Esophagus squamous epithelium (tissue), 5 donors: ENCODE measurements around the gene OR10AD1. TPM values are rescaled to one million over a fixed set of nuclear protein-coding genes. Genes with fewer than 3 reads are reported as not detected.

ENCODE experiments used
- DNase-seq: peaks from one replicate; lab custom pipeline; 2025; lab: John Stamatoyannopoulos, UW
- H3K27ac ChIP-seq, 4 donors: fragments of 200-600 bp; sonication (generic); one replicate each; pipeline ENCODE4 v1.5.1; 2016 to 2019; ENCODE audit warnings: mild to moderate bottlenecking in 1 of 4
- H3K27me3 ChIP-seq, 4 donors: fragments of 200-600 bp; sonication (generic); 1 replicate in 3 of 4; 2 replicates in 1 of 4; pipeline versions ENCODE4 v1.5.1 to v1.6.0; 2017 to 2021; ENCODE audit warnings: antibody characterized with exemption in 1 of 4
- H3K36me3 ChIP-seq, 3 donors: fragments of 200-600 bp; sonication (generic); one replicate each; pipeline ENCODE4 v1.5.1; 2016 to 2019
- H3K4me1 ChIP-seq, 3 donors: fragments of 200-600 bp; sonication (generic); one replicate each; pipeline ENCODE4 v1.5.1; 2017 to 2019
- H3K4me3 ChIP-seq, 4 donors: fragments of 200-600 bp; sonication (generic); 1 replicate in 3 of 4; 2 replicates in 1 of 4; pipeline ENCODE4 v1.5.1; 2016 to 2019; ENCODE audit warnings: mild to moderate bottlenecking in 2 of 4, moderate library complexity in 1 of 4
- H3K9me3 ChIP-seq, 3 donors: fragments of 200-600 bp; sonication (generic); one replicate each; pipeline ENCODE4 v1.5.1; 2016 to 2019
- POLR2A ChIP-seq, 4 donors: fragments of 450-650 bp; IDR thresholded peaks; one replicate each; pipeline ENCODE4 v1.6.1; 2017; ENCODE audit warnings: antibody characterized with exemption in 4 of 4, mild to moderate bottlenecking in 4 of 4, moderate library complexity in 3 of 4
- WGBS, 2 donors: methylation state at CpG; one replicate each; pipeline ENCODE4 v1.1.5; 2018; 5-methylcytosine and 5-hydroxymethylcytosine counted together
- intact Hi-C: fragments of 100-400 bp; cut with DNase I; formaldehyde crosslinking; loops from one replicate; pipeline ENCODE4 v1.15.0; 2022
- total RNA-seq, 4 donors: library from RNA; depleted of rRNA; stranded (reverse); fragments of >200 nt; gene quantifications; one replicate each; pipeline ENCODE4 v1.1.0, GENCODE V29; 2016
- TF ChIP-seq, protein P1 (sequence below), 6 experiments: fragments of 450-650 bp in 4 of 6; fragments of 200-600 bp in 2 of 6; sonication (generic) in 2 of 6; IDR thresholded peaks; one replicate each; pipeline ENCODE4 v1.5.1; 2016 to 2019; ENCODE audit warnings: antibody characterized with exemption in 6 of 6, mild to moderate bottlenecking in 4 of 6, moderate library complexity in 4 of 6
- donor health status: DM: yes; HTN: yes; CAD: no.

Gene OR10AD1
- total RNA-seq, 4 donors from 2014 or later, result not detected

DNA sequence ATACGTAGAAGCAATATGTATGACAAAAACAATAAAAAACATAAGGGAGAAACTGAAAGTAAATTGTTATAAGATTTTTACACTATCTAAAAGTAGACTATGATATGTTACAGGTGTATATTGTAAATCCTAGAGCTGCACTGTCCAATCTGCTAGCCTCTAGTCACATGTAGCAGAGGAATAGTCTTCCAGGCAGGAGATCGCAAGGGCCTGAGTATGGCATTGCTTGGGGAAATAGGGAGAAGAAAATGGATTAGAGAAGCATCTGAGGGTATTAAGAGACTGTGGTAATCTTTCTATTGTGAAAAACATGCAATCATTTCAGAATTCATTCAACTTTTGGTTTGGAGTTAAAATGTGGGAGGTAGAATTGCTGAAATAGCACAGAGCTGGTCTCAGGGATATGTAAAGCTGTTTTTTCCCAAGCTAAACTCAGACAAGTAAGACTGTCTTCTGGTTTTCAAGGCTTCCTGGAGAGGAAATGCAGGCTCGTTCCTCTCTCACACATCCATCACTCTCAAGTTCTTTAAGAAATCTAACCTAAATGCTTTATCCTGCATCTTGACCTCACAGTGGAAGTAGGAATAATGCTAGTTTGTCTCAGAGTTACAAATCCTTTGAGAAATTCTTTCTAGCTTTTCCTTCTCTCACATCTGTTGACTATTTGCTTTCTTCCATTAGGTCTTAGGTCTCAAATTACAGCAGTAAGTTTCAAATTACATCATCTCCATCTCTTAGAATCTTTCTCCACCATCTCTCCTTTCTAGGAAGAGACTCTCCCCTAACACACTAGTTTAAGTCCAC is 27.3 kb downstream of the OR10AD1 start:
- no peaks in the 10 kb centered on the region for H3K9me3 ChIP-seq
- no peaks in the 10 kb centered on the region for H3K36me3 ChIP-seq
- TF ChIP-seq, protein P1, sequence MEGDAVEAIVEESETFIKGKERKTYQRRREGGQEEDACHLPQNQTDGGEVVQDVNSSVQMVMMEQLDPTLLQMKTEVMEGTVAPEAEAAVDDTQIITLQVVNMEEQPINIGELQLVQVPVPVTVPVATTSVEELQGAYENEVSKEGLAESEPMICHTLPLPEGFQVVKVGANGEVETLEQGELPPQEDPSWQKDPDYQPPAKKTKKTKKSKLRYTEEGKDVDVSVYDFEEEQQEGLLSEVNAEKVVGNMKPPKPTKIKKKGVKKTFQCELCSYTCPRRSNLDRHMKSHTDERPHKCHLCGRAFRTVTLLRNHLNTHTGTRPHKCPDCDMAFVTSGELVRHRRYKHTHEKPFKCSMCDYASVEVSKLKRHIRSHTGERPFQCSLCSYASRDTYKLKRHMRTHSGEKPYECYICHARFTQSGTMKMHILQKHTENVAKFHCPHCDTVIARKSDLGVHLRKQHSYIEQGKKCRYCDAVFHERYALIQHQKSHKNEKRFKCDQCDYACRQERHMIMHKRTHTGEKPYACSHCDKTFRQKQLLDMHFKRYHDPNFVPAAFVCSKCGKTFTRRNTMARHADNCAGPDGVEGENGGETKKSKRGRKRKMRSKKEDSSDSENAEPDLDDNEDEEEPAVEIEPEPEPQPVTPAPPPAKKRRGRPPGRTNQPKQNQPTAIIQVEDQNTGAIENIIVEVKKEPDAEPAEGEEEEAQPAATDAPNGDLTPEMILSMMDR (IDR thresholded peaks at IDR 0.05), result no peak
- TF ChIP-seq POLR2A (IDR thresholded peaks at IDR 0.05), result no peak
- intact Hi-C loops, result no loop called here
- no peaks in the 10 kb centered on the region for H3K4me1 ChIP-seq
- peaks cover 0 to 35% (median 0%) of the 10 kb centered on the region in 4 donors for H3K27me3 ChIP-seq
- WGBS, 2 donors, result 56 to 61% methylated on average over 3 of the region's 3 CpGs
- no peak for DNase-seq
- no peak overlapping the region for H3K4me3 ChIP-seq
- H3K27ac ChIP-seq, result no peak overlapping the region

DNA sequence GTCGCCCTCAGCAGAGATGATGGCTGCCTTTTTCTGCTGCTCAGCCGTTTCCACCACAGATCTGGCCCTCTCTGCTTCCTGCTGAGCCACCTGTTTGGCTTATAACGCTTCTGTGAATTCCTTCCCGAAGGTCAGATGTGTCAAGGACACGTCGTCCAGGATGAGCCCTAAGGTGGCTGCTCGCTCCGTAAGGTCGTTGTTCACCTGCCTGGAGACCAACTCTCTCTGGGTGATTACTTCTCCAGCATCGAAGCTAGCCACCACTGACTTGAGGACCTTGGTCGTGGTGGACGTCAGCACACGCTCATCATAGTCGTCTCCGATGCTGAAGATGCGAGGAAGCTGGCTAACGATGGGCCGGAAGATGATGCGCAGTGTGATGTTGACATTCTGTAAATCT is 34.1 kb downstream of the OR10AD1 start:
- intact Hi-C loops, result loop anchor here (10.0 kb wide), 1 partner anchor 204 kb away; the partner anchor contains the start of gene TMEM106C
- H3K36me3 ChIP-seq, result no peaks in the 10 kb centered on the region
- TF ChIP-seq, protein P1 (IDR thresholded peaks at IDR 0.05), result no peak
- TF ChIP-seq POLR2A (IDR thresholded peaks at IDR 0.05), result no peak
- H3K9me3 ChIP-seq, result no peaks in the 10 kb centered on the region
- no peak overlapping the region for H3K27ac ChIP-seq
- H3K4me3 ChIP-seq, result no peak overlapping the region
- no peak for DNase-seq
- peaks cover 0 to 22% (median 1%) of the 10 kb centered on the region in 4 donors for H3K27me3 ChIP-seq
- no peaks in the 10 kb centered on the region for H3K4me1 ChIP-seq
- 87 to 93% methylated on average over 17 to 18 of the region's 19 CpGs for WGBS, 2 donors

DNA sequence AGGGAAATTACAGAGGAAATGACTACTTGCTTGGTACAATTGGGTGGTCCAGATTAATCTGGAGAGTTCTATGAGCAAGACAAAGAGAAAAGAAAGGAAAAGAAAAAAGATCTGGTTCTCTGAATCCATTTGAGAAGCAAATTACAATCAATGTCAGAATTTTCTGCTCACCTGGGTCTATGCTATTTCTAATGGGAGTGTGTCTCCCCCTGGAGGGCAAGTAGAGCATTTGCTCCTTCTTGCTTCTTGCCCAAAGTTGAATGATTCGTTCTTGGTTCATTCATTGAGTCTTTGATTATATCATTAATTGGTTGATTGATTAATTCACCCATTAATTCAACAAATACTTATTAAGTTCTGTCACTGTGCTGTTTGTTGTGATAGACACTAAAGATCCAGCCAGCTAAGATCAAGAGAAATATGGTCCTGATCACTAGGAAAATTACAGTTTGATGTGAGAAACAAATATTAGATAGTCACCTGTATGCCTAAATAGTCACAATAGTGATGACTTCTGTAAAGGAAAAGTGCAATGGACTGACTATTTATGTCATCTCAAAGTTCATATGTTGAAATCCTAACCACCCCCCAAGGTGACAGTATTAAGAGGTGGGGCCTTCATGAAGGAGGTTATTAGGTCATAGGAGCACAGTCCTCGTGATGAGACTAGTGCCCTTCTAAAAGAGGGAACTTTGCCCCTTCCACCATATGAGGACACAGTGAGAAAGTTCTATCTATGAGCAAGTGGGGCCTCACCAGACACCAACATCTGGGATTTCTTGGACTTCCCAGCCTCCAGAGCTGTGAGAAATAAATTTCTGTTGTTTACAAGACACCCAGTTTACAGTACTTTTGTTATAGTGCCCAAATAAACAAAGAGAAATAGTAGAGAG is 37.8 kb downstream of the OR10AD1 start:
- H3K4me3 ChIP-seq, result no peak overlapping the region
- H3K27ac ChIP-seq, result no peak overlapping the region
- no peak for TF ChIP-seq POLR2A (IDR thresholded peaks at IDR 0.05)
- TF ChIP-seq, protein P1 (IDR thresholded peaks at IDR 0.05), result peak; percentile 32 to 88 (median 82)
- H3K4me1 ChIP-seq, result no peaks in the 10 kb centered on the region
- no peaks in the 10 kb centered on the region for H3K36me3 ChIP-seq
- peaks cover 0 to 33% (median 1%) of the 10 kb centered on the region in 4 donors for H3K27me3 ChIP-seq
- no peaks in the 10 kb centered on the region for H3K9me3 ChIP-seq
- intact Hi-C loops, result loop anchor here (10.0 kb wide), 1 partner anchor 201 kb away; the partner anchor contains the start of gene TMEM106C
- no peak for DNase-seq
- WGBS, 2 donors, result 14% methylated on average over 2 of the region's 2 CpGs

DNA sequence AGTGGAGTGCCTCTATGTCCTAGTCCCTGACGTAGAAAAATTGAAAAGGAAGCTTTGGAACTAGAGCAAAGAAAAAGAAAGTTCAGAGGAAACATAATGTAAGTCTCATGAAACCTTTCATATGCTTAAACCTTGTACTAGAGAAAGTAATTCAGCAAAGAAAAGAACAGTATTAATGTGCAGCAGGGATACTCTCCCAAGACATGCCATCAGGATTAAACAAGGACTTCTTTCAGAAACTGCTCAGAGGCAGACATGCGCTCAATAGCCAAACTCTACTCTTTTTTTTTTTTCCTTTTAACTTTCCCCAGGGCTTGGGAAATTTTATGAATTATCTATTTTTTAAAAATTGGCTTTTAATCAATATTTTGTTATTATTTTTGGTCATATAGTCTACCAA is 38.6 kb downstream of the OR10AD1 start:
- 71 to 74% methylated on average over 2 of the region's 2 CpGs for WGBS, 2 donors
- intact Hi-C loops, result loop anchor here (10.0 kb wide), 1 partner anchor 200 kb away; the partner anchor contains the start of gene TMEM106C

More for the DNA sequence above, 38.6 kb downstream of the OR10AD1 start:
- Histone ChIP-seq H3K27ac (no peak overlapping the region), H3K4me1 (no peaks in the 10 kb centered on the region), H3K4me3 (no peak overlapping the region), H3K27me3 (peaks cover 0 to 33% (median 1%) of the 10 kb centered on the region in 4 donors), H3K36me3 (no peaks in the 10 kb centered on the region), H3K9me3 (no peaks in the 10 kb centered on the region)
- DNase-seq, result no peak
- TF ChIP-seq, protein P1 (IDR thresholded peaks at IDR 0.05), result no peak
- TF ChIP-seq POLR2A (IDR thresholded peaks at IDR 0.05), result no peak
